GM12878 (cell line): ENCODE measurements around the gene LMNTD2. TPM values are rescaled to one million over a fixed set of nuclear protein-coding genes. Genes with fewer than 3 reads are reported as not detected.

Experiments used
- ATAC-seq: fragments of 200-7000 bp; cut with Tn5 transposase; 3 replicates; pipeline ENCODE4 v1.9.1; 2020; ENCODE audit warnings: mild to moderate bottlenecking, moderate library complexity
- BruUV-seq: library from RNA; stranded (reverse); fragments of 400-500 nt; replicated peaks from 2 replicates; lab custom pipeline; 2021; lab: Mats Ljungman, UMichigan
- CTCF ChIA-PET: fragments of 300-600 bp; sonication (Branson Sonifier 250); formaldehyde crosslinking; extraction: SDS; loops from one replicate; lab custom pipeline; 2021; ENCODE audit warnings: inconsistent platforms; lab: Yijun Ruan, JAX
- POLR2A ChIA-PET: fragments of 350-600 bp; formaldehyde crosslinking; extraction: SDS; loops from one replicate; lab custom pipeline; 2021; ENCODE audit warnings: inconsistent platforms; lab: Charles Lee
- RAD21 ChIA-PET: fragments of 300-600 bp; sonication (Branson Sonifier 250); formaldehyde crosslinking; loops from one replicate; lab custom pipeline; 2023; ENCODE audit warnings: antibody characterized with exemption; ENCODE audit not compliant: unreplicated experiment; lab: Charles Lee
- SMC1A ChIA-PET: fragments of 300-600 bp; sonication (Branson Sonifier 250); formaldehyde crosslinking; loops from one replicate; lab custom pipeline; 2023; ENCODE audit not compliant: unreplicated experiment, uncharacterized antibody; lab: Charles Lee
- DNase-seq: peaks from one replicate; pipeline ENCODE4 v3.0.0-alpha.2; 2011; ENCODE audit warnings: low read depth, low spot score
- FAIRE-seq: peaks from 3 replicates; lab custom pipeline; 2011; peaks lifted over from hg19 to GRCh38; lab: Jason Lieb, UNC
- H2AFZ ChIP-seq: 2 replicates; pipeline ENCODE4 v1.6.0; 2011; ENCODE audit warnings: low read depth, low read length, control low read depth; ENCODE audit not compliant: control insufficient read depth
- H3K27ac ChIP-seq: 2 replicates; pipeline ENCODE4 v1.5.1; 2011; ENCODE audit warnings: control low read depth; ENCODE audit not compliant: control insufficient read depth, insufficient read depth
- H3K27me3 ChIP-seq, 2 experiments: replicated peaks in 1 of 2; 2 replicates each; pipeline versions ENCODE4 v1.6.0 to v1.6.1; 2011; ENCODE audit warnings: low read length in 1 of 2; ENCODE audit not compliant: control insufficient read depth in 2 of 2, insufficient read depth in 2 of 2
- H3K36me3 ChIP-seq, 2 experiments: 2 replicates each; pipeline ENCODE4 v1.5.1; 2011; ENCODE audit warnings: low read length in 1 of 2; ENCODE audit not compliant: control insufficient read depth in 2 of 2, insufficient read depth in 2 of 2
- H3K4me1 ChIP-seq: 2 replicates; pipeline ENCODE4 v1.6.1; 2011; ENCODE audit warnings: mild to moderate bottlenecking, low read length, moderate library complexity, mixed read lengths; ENCODE audit not compliant: control insufficient read depth, insufficient read depth
- H3K4me2 ChIP-seq: 2 replicates; pipeline ENCODE4 v1.6.0; 2011; ENCODE audit warnings: control low read depth; ENCODE audit not compliant: control insufficient read depth, insufficient read depth
- H3K4me3 ChIP-seq: fragments of 200-600 bp; sonication (generic); 2 replicates; pipeline ENCODE4 v1.5.1; 2016
- H3K79me2 ChIP-seq: 2 replicates; pipeline ENCODE4 v1.6.0; 2011; ENCODE audit warnings: low read length; ENCODE audit not compliant: control insufficient read depth, insufficient read depth
- H3K9ac ChIP-seq: 2 replicates; pipeline ENCODE4 v1.8.0; 2011; ENCODE audit warnings: low read length, control low read depth, mixed read lengths; ENCODE audit not compliant: control insufficient read depth, insufficient read depth
- H3K9me3 ChIP-seq: replicated peaks from 3 replicates; pipeline ENCODE4 v1.5.1; 2011; ENCODE audit warnings: mild to moderate bottlenecking, low read length; ENCODE audit not compliant: control insufficient read depth, insufficient read depth
- H4K20me1 ChIP-seq: 2 replicates; pipeline ENCODE4 v1.6.0; 2011; ENCODE audit not compliant: control insufficient read depth, insufficient read depth
- WGBS: methylation state at CpG from one replicate; pipeline ENCODE4 v1.1.6; 2016; ENCODE audit warnings: low lambda C conversion rate; ENCODE audit not compliant: insufficient replicate concordance, insufficient coverage; ENCODE audit errors: missing lambda C conversion rate; 5-methylcytosine and 5-hydroxymethylcytosine counted together
- in situ Hi-C: fragments of 300-500 bp; cut with MboI; formaldehyde crosslinking; loops from 9 replicates; pipeline ENCODE4 v1.14.3; 2018; ENCODE audit warnings: mixed read lengths
- intact Hi-C: fragments of 100-400 bp; cut with micrococcal nuclease; formaldehyde crosslinking; loops from one replicate; pipeline ENCODE4 v1.14.2; 2022; ENCODE audit not compliant: unreplicated experiment
- polyA plus RNA-seq, 11 experiments: library from polyadenylated mRNA; depleted of rRNA in 4 of 11; unstranded in 6 of 11; stranded (reverse) in 5 of 11; fragments of >200 nt; fragmentation: Nextera tagmentation in 4 of 11; fragmentation: Illumina TruSeq in 1 of 11; extraction: Ambion mirVana in 4 of 11; extraction: Trizol in 1 of 11; gene quantifications; 1 replicate in 1 of 11; 2 replicates in 10 of 11; pipeline versions ENCODE4 v1.2.1 to v1.2.3, GENCODE V29; 2011 to 2016; ENCODE audit warnings: inconsistent platforms in 2 of 11, missing spikeins in 2 of 11, low read depth in 1 of 11
- total RNA-seq, 4 experiments: library from RNA; depleted of rRNA in 3 of 4; stranded (reverse); fragments of >200 nt in 3 of 4; fragmentation: Illumina TruSeq in 1 of 4; extraction: Trizol in 1 of 4; gene quantifications; 2 replicates each; pipeline versions ENCODE4 v1.2.1 to v1.2.3, GENCODE V29; 2013 to 2021
- TF ChIP-seq, protein P1 (sequence below): fragments of 450-650 bp; IDR thresholded peaks from 2 replicates; pipeline ENCODE4 v1.6.1; 2018; ENCODE audit warnings: borderline replicate concordance, mild to moderate bottlenecking; ENCODE audit not compliant: partially characterized antibody
- TF ChIP-seq, protein P2 (sequence below), 3 experiments: IDR thresholded peaks in 2 of 3; conservative IDR thresholded peaks in 1 of 3; 2 replicates each; pipeline ENCODE4 v1.5.1; 2011; ENCODE audit warnings: low read depth in 3 of 3, low read length in 3 of 3, mild to moderate bottlenecking in 3 of 3, control low read depth in 2 of 3, moderate library complexity in 2 of 3, inconsistent platforms in 1 of 3, mixed read lengths in 1 of 3; ENCODE audit not compliant: control insufficient read depth in 2 of 3, insufficient read depth in 1 of 3; ENCODE audit errors: extremely low read depth in 1 of 3

Gene LMNTD2
- total and polyA plus RNA-seq, 10 of the 15 experiments (the other 5 are each of a cell fraction or from before 2014, with no cell fraction given): 0.22 to 4.1 (median 1.3) TPM; not detected in 2

DNA sequence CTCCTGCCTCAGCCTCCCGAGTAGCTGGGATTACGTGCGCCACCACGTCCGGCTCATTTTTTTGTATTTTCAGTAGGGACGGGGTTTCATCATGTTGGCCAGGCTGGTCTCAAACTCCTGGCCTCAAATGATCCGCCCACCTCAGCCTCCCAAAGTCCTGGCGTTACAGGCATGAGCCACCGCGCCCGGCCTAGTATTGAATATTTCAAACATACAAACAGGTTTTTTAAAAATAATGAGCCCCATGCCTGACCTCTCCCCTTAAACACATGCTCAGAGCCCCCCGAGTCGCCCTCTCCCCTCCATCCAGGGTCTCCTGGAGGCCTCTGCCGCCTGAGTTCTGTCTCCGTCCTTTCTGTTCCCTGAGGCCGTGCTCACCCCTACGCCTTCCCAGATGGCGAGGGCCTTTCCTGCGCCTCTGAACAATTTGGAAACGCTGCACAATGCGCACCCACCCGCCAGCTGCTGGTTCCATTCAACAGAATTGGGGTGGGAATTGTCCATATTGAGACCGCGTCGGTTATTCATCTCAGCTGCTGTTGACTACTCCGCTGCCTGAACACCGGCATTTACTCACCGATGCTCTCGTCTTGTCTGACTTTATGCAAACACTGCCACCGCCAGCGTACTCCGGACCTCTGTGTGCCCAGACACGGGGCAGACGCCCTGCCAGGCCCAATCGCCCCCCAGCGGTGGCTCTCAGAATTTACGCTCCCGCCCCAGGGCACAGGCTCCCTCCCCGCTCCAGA lies 39.9 kb downstream of the LMNTD2 start:
- no peak overlapping the region for H2AFZ ChIP-seq
- no peak for DNase-seq
- H4K20me1 ChIP-seq: no peaks in the 10 kb centered on the region
- no TSS peak for BruUV-seq
- H3K4me1 ChIP-seq: peaks cover 3% of the 10 kb centered on the region; the same call in 1 of the 2 replicates
- CTCF ChIA-PET: interaction anchor here (0.6 kb wide), 1 partner anchor 288 kb away, joined by 3 read pairs; no protein-coding TSS in a partner anchor
- H3K27ac ChIP-seq: no peak overlapping the region
- H3K9me3 ChIP-seq: no peaks in the 10 kb centered on the region
- no peak overlapping the region for H3K9ac ChIP-seq
- no peak for FAIRE-seq
- H3K79me2 ChIP-seq: no peaks in the 10 kb centered on the region
- H3K4me2 ChIP-seq: no peak overlapping the region
- intact Hi-C loops: no loop called here
- TF ChIP-seq, protein P1, sequence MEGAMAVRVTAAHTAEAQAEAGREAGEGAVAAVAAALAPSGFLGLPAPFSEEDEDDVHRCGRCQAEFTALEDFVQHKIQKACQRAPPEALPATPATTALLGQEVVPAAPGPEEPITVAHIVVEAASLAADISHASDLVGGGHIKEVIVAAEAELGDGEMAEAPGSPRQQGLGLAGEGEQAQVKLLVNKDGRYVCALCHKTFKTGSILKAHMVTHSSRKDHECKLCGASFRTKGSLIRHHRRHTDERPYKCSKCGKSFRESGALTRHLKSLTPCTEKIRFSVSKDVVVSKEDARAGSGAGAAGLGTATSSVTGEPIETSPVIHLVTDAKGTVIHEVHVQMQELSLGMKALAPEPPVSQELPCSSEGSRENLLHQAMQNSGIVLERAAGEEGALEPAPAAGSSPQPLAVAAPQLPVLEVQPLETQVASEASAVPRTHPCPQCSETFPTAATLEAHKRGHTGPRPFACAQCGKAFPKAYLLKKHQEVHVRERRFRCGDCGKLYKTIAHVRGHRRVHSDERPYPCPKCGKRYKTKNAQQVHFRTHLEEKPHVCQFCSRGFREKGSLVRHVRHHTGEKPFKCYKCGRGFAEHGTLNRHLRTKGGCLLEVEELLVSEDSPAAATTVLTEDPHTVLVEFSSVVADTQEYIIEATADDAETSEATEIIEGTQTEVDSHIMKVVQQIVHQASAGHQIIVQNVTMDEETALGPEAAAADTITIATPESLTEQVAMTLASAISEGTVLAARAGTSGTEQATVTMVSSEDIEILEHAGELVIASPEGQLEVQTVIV: no peak
- TF ChIP-seq, protein P2, sequence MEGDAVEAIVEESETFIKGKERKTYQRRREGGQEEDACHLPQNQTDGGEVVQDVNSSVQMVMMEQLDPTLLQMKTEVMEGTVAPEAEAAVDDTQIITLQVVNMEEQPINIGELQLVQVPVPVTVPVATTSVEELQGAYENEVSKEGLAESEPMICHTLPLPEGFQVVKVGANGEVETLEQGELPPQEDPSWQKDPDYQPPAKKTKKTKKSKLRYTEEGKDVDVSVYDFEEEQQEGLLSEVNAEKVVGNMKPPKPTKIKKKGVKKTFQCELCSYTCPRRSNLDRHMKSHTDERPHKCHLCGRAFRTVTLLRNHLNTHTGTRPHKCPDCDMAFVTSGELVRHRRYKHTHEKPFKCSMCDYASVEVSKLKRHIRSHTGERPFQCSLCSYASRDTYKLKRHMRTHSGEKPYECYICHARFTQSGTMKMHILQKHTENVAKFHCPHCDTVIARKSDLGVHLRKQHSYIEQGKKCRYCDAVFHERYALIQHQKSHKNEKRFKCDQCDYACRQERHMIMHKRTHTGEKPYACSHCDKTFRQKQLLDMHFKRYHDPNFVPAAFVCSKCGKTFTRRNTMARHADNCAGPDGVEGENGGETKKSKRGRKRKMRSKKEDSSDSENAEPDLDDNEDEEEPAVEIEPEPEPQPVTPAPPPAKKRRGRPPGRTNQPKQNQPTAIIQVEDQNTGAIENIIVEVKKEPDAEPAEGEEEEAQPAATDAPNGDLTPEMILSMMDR (IDR thresholded peaks at IDR 0.05 in 2 of 3, conservative IDR thresholded peaks at IDR 0.05 in 1 of 3; ENCODE audit: control insufficient read depth in 2 of 3, extremely low read depth in 1 of 3, insufficient read depth in 1 of 3, low read depth in 3 of 3, low read length in 3 of 3): peak in 2 of 3 experiments; percentile 8 to 25; a peak in 1 of 6 replicates
- RAD21 ChIA-PET: no interaction called here
- 95% methylated on average over 38 of the region's 39 CpGs for WGBS
- SMC1A ChIA-PET: interaction anchor here (1.1 kb wide), 1 partner anchor 270 kb away, joined by 3 read pairs; no protein-coding TSS in a partner anchor
- H3K27me3 ChIP-seq: no peaks in the 10 kb centered on the region
- POLR2A ChIA-PET: no interaction called here
- H3K36me3 ChIP-seq: no peaks in the 10 kb centered on the region
- H3K4me3 ChIP-seq: no peak overlapping the region
- no peak for ATAC-seq
- in situ Hi-C loops: no loop called here
